HepG2 (cell line): ENCODE measurements around the gene CCDC117. TPM values are rescaled to one million over a fixed set of nuclear protein-coding genes. Genes with fewer than 3 reads are reported as not detected.
A peak's percentile ranks its signal among the peaks of the same experiment; 100 is the strongest.

Experiments
- HOXA3 ChIP-seq: sonication (generic); formaldehyde crosslinking; IDR thresholded peaks from 2 replicates; pipeline ENCODE4 v1.5.0; 2020; ENCODE audit warnings: missing genetic modification reagents
- HOXA5 ChIP-seq: sonication (generic); formaldehyde crosslinking; IDR thresholded peaks from 2 replicates; pipeline ENCODE4 v1.4.0; 2020; ENCODE audit warnings: missing genetic modification reagents
- KLF9 ChIP-seq: IDR thresholded peaks from 2 replicates; pipeline ENCODE4 v1.6.1; 2016; ENCODE audit warnings: low read depth
- LRRFIP1 ChIP-seq: sonication (generic); formaldehyde crosslinking; conservative IDR thresholded peaks from 2 replicates; pipeline ENCODE4 v1.4.0; 2020; ENCODE audit warnings: missing genetic modification reagents
- NR2F2 ChIP-seq: IDR thresholded peaks from 2 replicates; pipeline ENCODE4 v1.6.1; 2012; ENCODE audit warnings: low read depth, inconsistent platforms, borderline replicate concordance
- TFAP4 ChIP-seq: sonication (generic); IDR thresholded peaks from 2 replicates; pipeline ENCODE4 v1.6.1; 2016; ENCODE audit warnings: low read depth, borderline replicate concordance
- TRAFD1 ChIP-seq: sonication (generic); formaldehyde crosslinking; IDR thresholded peaks from 2 replicates; pipeline ENCODE4 v1.5.1; 2020; ENCODE audit warnings: missing genetic modification reagents, mild to moderate bottlenecking, borderline replicate concordance
- ZBTB20 ChIP-seq: sonication (generic); formaldehyde crosslinking; IDR thresholded peaks from 2 replicates; pipeline ENCODE4 v1.8.1; 2023; ENCODE audit warnings: missing genetic modification reagents, low read depth, mild to moderate bottlenecking, borderline replicate concordance
- ZBTB21 ChIP-seq: sonication (generic); formaldehyde crosslinking; IDR thresholded peaks from 2 replicates; pipeline ENCODE4 v1.4.0; 2020; ENCODE audit warnings: missing genetic modification reagents
- ZC3H4 ChIP-seq: sonication (generic); formaldehyde crosslinking; IDR thresholded peaks from 2 replicates; pipeline ENCODE4 v1.4.0; 2020; ENCODE audit warnings: missing genetic modification reagents, borderline replicate concordance
- ZMYM3 ChIP-seq: sonication (generic); formaldehyde crosslinking; IDR thresholded peaks from 2 replicates; pipeline ENCODE4 v1.5.1; 2020; ENCODE audit warnings: mild to moderate bottlenecking, missing genetic modification reagents
- ZMYM4 ChIP-seq: sonication (generic); formaldehyde crosslinking; IDR thresholded peaks from 2 replicates; pipeline ENCODE4 v1.8.1; 2023; ENCODE audit warnings: mild to moderate bottlenecking, missing genetic modification reagents
- ZNF44 ChIP-seq: sonication (generic); formaldehyde crosslinking; IDR thresholded peaks from 2 replicates; pipeline ENCODE4 v1.5.1; 2020; ENCODE audit warnings: mild to moderate bottlenecking, missing genetic modification reagents
- ZNF460 ChIP-seq: sonication (generic); formaldehyde crosslinking; IDR thresholded peaks from 2 replicates; pipeline ENCODE4 v1.5.1; 2020; ENCODE audit warnings: missing genetic modification reagents, mild to moderate bottlenecking, borderline replicate concordance
- ZNF543 ChIP-seq: sonication (generic); formaldehyde crosslinking; IDR thresholded peaks from 2 replicates; pipeline ENCODE4 v1.4.0; 2020; ENCODE audit warnings: mild to moderate bottlenecking, missing genetic modification reagents
- ZNF580 ChIP-seq: IDR thresholded peaks from 2 replicates; pipeline ENCODE4 v1.6.1; 2016; ENCODE audit warnings: low read depth, borderline replicate concordance
- ZNF710 ChIP-seq: sonication (generic); formaldehyde crosslinking; IDR thresholded peaks from 2 replicates; pipeline ENCODE4 v1.5.0; 2020; ENCODE audit warnings: mild to moderate bottlenecking, missing genetic modification reagents, borderline replicate concordance
- polyA plus RNA-seq, 8 experiments: library from polyadenylated mRNA; depleted of rRNA in 3 of 8; stranded (reverse) in 7 of 8; unstranded in 1 of 8; fragments of >200 nt; fragmentation: Illumina TruSeq in 4 of 8; extraction: Trizol in 4 of 8; gene quantifications; 2 replicates each; pipeline versions ENCODE4 v1.2.1 to v1.2.3, GENCODE V29; 2011 to 2016; ENCODE audit warnings: low read depth in 4 of 8, missing spikeins in 1 of 8, mixed read lengths in 1 of 8; ENCODE audit not compliant: insufficient read depth in 1 of 8
- total RNA-seq, 5 experiments: library from RNA; depleted of rRNA; stranded (reverse); fragments of >200 nt; fragmentation: Illumina TruSeq; extraction: Trizol; gene quantifications; 2 replicates each; pipeline ENCODE4 v1.2.3, GENCODE V29; 2016; ENCODE audit warnings: low read depth in 1 of 5
- TF ChIP-seq, protein P1 (sequence below): sonication (generic); formaldehyde crosslinking; IDR thresholded peaks from 2 replicates; pipeline ENCODE4 v1.4.0; 2020; ENCODE audit warnings: missing genetic modification reagents, borderline replicate concordance

Gene CCDC117
- total and polyA plus RNA-seq, 2 of the 13 experiments (the other 11 are each of a cell fraction or from before 2014, with no cell fraction given): 12.6 to 34.2 TPM

DNA sequence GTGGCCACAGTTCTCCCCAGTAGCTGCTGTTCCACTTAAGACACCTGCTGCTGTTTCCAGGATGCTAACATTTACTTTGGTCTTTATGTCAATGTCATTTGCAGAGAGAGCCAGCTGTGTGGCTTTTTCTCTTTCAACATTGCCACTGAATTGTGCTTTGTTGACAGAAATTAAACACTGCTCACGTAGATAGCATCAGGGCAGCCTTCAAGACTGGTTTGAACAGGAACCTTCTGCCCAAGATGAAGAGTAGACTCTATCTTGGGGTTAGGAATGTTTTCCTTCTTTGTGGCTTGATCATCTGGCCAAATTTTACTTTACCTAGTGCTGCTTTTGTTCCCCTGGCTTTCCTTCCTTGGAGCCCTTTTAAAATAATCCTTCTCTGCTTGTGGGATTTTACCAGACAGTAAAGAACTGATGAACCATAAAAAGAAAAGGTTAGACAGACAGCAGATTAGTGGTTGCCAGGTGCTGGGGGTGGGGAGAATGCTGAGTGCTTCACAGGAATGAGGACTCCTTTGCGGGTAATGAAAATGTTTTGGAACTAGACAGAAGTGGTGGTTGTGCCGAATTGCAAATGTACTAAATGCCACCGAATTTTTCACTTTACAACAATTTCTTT is 50.5 kb downstream of the CCDC117 start (continued):
- TF ChIP-seq LRRFIP1 (CRISPR knock-in tag) (no peak), HOXA3 (peak; percentile 14; the same call in 1 of the 2 replicates), TRAFD1 (CRISPR knock-in tag) (no peak), ZMYM3 (CRISPR knock-in tag) (0 out of 2 replicates have a peak, but pooled peaks have one; percentile 57), KLF9 (CRISPR knock-in tag) (no peak), ZNF44 (CRISPR knock-in tag) (no peak), ZBTB21 (CRISPR knock-in tag) (no peak), ZNF543 (CRISPR knock-in tag) (no peak), TFAP4 (peak; percentile 96), ZNF580 (CRISPR knock-in tag) (peak; percentile 42; the same call in 1 of the 2 replicates), ZC3H4 (CRISPR knock-in tag) (no peak), ZNF460 (no peak), HOXA5 (CRISPR knock-in tag) (0 out of 2 replicates have a peak, but pooled peaks have one; percentile 29), ZMYM4 (CRISPR knock-in tag) (peak; percentile 34; the same call in 1 of the 2 replicates), ZBTB20 (no peak), NR2F2 (no peak), ZNF710 (CRISPR knock-in tag) (peak; percentile 79; the same call in 1 of the 2 replicates)
- TF ChIP-seq, protein P1, sequence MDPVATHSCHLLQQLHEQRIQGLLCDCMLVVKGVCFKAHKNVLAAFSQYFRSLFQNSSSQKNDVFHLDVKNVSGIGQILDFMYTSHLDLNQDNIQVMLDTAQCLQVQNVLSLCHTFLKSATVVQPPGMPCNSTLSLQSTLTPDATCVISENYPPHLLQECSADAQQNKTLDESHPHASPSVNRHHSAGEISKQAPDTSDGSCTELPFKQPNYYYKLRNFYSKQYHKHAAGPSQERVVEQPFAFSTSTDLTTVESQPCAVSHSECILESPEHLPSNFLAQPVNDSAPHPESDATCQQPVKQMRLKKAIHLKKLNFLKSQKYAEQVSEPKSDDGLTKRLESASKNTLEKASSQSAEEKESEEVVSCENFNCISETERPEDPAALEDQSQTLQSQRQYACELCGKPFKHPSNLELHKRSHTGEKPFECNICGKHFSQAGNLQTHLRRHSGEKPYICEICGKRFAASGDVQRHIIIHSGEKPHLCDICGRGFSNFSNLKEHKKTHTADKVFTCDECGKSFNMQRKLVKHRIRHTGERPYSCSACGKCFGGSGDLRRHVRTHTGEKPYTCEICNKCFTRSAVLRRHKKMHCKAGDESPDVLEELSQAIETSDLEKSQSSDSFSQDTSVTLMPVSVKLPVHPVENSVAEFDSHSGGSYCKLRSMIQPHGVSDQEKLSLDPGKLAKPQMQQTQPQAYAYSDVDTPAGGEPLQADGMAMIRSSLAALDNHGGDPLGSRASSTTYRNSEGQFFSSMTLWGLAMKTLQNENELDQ (CRISPR knock-in tag): no peak
